Measurements from ENCODE around the gene CST2. TPM values are rescaled to one million over a fixed set of nuclear protein-coding genes. Genes with fewer than 3 reads are reported as not detected.
"Not testable (repeated sequence)": the region's sequence is repeated elsewhere in the genome, so short reads cannot be mapped to it uniquely, and the experiment has no call there.

The CST2 gene
- total RNA-seq, 1 donor from 2014 or later, result not detected

DNA sequence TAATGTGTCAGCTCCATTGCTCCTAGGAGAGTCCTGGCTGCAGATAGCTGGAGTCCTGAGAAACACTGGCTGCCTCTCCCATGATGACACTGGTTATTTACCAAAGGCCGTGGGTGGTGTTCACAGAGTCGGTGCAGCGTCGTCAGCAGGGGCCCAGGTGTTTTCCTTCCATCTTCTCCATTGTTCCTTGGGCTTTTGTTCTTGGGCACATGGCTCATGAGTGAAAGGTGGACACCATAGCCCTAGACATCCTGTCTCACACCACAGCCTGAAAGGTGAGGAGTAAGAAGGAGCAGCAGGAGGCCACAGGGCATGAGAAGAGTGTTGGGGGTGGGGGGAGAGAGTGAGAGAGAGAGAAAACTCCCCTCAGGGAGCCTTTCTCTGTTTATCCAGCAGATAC, 43.9 kb upstream of the CST2 start:
- H3K4me1 Mint-ChIP-seq, result peaks cover 40% of the 10 kb centered on the region
- no peak overlapping the region for H3K4me3 Mint-ChIP-seq
- no peaks in the 10 kb centered on the region for H3K9me3 Mint-ChIP-seq
- no peaks in the 10 kb centered on the region for H3K27me3 Mint-ChIP-seq (ENCODE audit: low read depth)
- TF ChIP-seq, protein P1, sequence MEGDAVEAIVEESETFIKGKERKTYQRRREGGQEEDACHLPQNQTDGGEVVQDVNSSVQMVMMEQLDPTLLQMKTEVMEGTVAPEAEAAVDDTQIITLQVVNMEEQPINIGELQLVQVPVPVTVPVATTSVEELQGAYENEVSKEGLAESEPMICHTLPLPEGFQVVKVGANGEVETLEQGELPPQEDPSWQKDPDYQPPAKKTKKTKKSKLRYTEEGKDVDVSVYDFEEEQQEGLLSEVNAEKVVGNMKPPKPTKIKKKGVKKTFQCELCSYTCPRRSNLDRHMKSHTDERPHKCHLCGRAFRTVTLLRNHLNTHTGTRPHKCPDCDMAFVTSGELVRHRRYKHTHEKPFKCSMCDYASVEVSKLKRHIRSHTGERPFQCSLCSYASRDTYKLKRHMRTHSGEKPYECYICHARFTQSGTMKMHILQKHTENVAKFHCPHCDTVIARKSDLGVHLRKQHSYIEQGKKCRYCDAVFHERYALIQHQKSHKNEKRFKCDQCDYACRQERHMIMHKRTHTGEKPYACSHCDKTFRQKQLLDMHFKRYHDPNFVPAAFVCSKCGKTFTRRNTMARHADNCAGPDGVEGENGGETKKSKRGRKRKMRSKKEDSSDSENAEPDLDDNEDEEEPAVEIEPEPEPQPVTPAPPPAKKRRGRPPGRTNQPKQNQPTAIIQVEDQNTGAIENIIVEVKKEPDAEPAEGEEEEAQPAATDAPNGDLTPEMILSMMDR (conservative IDR thresholded peaks at IDR 0.05), result no peak
- H3K27ac Mint-ChIP-seq (ENCODE audit: unreplicated experiment), result peak overlapping the region; percentile 70
- DNase-seq (ENCODE audit: low read depth, low spot score), result no peak
- H3K36me3 Mint-ChIP-seq (ENCODE audit: low read depth), result no peaks in the 10 kb centered on the region

DNA sequence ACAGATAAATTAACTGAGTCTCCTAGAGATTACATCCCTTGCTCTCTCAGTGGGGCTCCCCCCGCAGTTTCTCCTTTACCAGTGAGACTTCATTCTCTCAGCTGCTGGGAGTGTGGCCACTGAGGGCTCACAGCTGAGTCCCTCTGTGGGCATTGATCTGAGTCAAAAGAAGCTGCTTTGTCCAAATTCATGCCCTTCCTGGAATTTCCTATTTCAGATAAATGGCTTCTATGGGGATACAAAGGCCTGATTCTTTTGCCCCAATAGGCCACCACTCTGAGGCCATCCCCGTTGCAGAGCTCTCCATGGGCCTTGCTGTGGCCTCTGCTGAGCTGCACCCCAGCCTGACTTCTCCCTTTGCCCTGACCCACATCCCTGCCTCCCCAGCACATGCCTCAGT, 43.0 kb upstream of the CST2 start:
- no peaks in the 10 kb centered on the region for H3K9me3 Mint-ChIP-seq
- H3K27ac Mint-ChIP-seq (ENCODE audit: unreplicated experiment), result peak overlapping the region; percentile 82
- H3K4me3 Mint-ChIP-seq, result no peak overlapping the region
- peaks cover 40% of the 10 kb centered on the region for H3K4me1 Mint-ChIP-seq
- TF ChIP-seq, protein P1 (conservative IDR thresholded peaks at IDR 0.05), result no peak
- no peaks in the 10 kb centered on the region for H3K27me3 Mint-ChIP-seq (ENCODE audit: low read depth)
- no peaks in the 10 kb centered on the region for H3K36me3 Mint-ChIP-seq (ENCODE audit: low read depth)
- DNase-seq (ENCODE audit: low read depth, low spot score), result no peak

DNA sequence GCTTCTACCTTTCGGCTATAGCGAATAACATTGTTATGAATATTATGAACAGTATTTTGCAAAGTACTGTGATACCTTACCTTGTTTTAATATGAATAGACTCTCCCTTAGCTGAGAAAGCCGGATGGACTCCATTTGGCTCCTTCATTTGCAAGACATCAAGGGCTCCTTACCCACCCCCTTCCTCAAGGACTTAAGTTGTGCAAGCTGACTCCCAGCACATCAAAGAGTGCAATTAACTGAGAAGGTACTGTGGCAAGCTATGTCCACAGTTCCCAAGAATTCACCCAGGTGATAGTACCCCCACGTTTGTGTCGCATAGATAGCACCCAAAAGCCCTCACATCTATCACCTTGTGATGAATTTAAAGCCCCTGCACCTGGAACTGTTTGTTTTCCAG, 41.8 kb upstream of the CST2 start:
- Mint-ChIP-seq H3K27me3 (ENCODE audit: low read depth) (no peaks in the 10 kb centered on the region), H3K27ac (ENCODE audit: unreplicated experiment) (no peak overlapping the region), H3K4me3 (no peak overlapping the region), H3K9me3 (peaks cover 5% of the 10 kb centered on the region), H3K4me1 (peaks cover 33% of the 10 kb centered on the region), H3K36me3 (ENCODE audit: low read depth) (no peaks in the 10 kb centered on the region)
- DNase-seq (ENCODE audit: low read depth, low spot score), result no peak
- TF ChIP-seq, protein P1 (conservative IDR thresholded peaks at IDR 0.05), result no peak

DNA sequence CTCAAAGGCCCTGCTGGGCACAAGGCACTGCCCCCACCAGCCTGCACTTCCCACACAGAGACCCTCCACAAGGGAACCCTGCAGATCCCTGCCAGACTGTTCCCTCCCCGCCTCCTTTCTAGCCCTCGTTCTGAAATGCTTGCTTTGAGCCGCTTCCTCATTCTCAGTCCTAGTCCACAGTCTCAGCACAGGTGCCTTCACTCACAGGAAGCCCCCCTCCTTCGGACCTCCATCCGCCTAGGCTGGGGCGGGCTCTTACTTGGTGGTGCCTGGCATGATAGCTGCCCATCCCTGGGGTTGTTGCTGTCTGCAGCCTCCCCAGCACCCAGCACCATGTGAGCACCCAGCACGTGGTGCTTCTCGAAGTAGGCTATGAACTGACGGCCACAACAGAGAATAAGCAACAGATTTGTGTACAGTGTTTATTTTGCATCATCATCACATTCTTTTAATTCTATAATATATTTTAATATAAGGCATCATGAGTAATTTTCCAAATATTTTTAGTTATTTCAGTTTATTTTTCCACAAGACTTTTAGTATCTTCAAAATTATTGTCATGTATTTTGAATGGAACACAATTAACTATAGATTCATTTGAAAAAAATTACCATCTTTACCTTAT, 40.7 kb upstream of the CST2 start:
- Mint-ChIP-seq H3K4me1 (peaks cover 29% of the 10 kb centered on the region), H3K4me3 (no peak overlapping the region), H3K27me3 (ENCODE audit: low read depth) (no peaks in the 10 kb centered on the region), H3K36me3 (ENCODE audit: low read depth) (no peaks in the 10 kb centered on the region), H3K27ac (ENCODE audit: unreplicated experiment) (no peak overlapping the region), H3K9me3 (peaks cover 5% of the 10 kb centered on the region)
- TF ChIP-seq, protein P1 (conservative IDR thresholded peaks at IDR 0.05), result no peak
- DNase-seq (ENCODE audit: low read depth, low spot score), result no peak

DNA sequence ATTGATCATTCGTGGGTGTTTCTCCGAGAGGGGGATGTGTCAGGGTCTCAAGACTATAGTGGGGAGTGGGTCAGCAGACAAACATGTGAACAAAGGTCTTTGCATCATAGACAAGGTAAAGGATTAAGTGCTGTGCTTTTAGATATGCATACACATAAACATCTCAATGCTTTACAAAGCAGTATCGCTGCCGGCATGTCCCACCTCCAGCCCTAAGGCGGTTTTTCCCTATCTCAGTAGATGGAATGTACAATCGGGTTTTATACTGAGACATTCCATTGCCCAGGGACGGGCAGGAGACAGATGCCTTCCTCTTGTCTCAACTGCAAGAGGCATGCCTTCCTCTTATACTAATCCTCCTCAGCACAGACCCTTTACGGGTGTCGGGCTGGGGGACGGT, 34.2 kb upstream of the CST2 start:
- not testable (repeated sequence) for H3K36me3 Mint-ChIP-seq (ENCODE audit: low read depth); H3K4me3 Mint-ChIP-seq; H3K27me3 Mint-ChIP-seq (ENCODE audit: low read depth); H3K27ac Mint-ChIP-seq (ENCODE audit: unreplicated experiment); H3K9me3 Mint-ChIP-seq; DNase-seq (ENCODE audit: low read depth, low spot score)
- peaks cover 14% of the 10 kb centered on the region for H3K4me1 Mint-ChIP-seq

DNA sequence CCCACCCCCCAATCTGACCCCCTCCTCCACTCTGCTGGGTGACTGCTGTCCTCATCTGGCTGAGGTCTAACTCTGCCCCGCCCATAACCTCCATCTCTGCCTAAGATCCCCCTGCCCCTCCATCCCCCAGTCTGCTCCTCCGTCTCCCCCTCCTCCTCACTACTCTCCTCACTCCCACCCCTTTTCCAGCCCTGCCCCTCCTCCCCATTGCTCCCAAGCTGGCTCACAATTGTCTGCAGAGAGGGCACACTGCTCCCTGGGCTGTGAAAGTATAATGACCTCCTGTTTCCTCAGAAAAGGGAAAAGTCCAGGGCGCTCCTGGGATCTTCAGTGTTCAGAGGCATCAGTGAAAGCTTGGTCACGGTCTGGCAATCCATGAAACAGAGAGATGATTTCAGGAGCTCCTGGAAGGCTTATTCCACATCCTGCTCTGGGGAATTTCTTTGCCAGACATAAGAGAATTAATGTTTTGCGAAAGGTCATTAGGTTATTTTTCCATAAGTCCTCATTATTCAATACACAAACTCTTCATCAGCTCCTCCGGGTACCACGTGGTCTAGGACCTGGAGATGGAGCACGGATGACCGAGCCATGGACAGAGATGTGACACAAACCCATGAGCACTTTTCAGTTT, 31.6 kb upstream of the CST2 start:
- no peaks in the 10 kb centered on the region for H3K36me3 Mint-ChIP-seq (ENCODE audit: low read depth)
- DNase-seq (ENCODE audit: low read depth, low spot score), result peak; percentile 16
- H3K4me1 Mint-ChIP-seq, result peaks cover 14% of the 10 kb centered on the region
- H3K27me3 Mint-ChIP-seq (ENCODE audit: low read depth), result peaks cover 3% of the 10 kb centered on the region
- H3K4me3 Mint-ChIP-seq, result peak overlapping the region; percentile 32
- H3K9me3 Mint-ChIP-seq, result no peaks in the 10 kb centered on the region
- TF ChIP-seq, protein P1 (conservative IDR thresholded peaks at IDR 0.05), result no peak
- peak overlapping the region; percentile 68 for H3K27ac Mint-ChIP-seq (ENCODE audit: unreplicated experiment)

All from neural crest cell (in vitro differentiated cells).